Testis (tissue), 2 donors: ENCODE data around the gene CAMKMT.

ENCODE experiments used
- POLR2A ChIP-seq: fragments of 450-650 bp; IDR thresholded peaks from one replicate; pipeline ENCODE4 v1.6.1; 2017; ENCODE audit warnings: antibody characterized with exemption, mild to moderate bottlenecking, moderate library complexity
- TF ChIP-seq, protein P1 (sequence below), 3 experiments: fragments of 450-650 bp in 2 of 3; fragments of 200-600 bp in 1 of 3; sonication (generic) in 1 of 3; IDR thresholded peaks; one replicate each; pipeline ENCODE4 v1.5.1; 2016 to 2019; ENCODE audit warnings: antibody characterized with exemption in 3 of 3, mild to moderate bottlenecking in 2 of 3, moderate library complexity in 1 of 3

DNA sequence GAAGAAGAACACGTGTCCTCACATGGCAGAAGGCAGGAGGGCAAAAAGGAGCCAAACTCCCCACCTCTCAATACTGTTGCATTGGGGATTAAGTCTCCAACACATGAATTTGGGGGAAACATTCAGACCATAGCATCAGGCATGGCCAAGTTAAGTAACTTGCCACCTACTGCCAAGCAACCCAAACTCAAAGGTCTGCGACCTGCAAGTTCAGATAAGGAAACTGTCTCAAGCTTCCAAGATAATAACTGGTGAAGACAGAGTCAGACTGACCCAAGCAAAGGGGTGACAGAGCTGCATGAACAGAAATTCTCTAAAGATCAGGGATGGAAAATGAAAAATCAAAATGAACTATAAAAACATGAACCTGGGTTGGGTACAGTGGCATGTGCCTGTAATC lies 391.0 kb downstream of the CAMKMT start:
- TF ChIP-seq, protein P1, sequence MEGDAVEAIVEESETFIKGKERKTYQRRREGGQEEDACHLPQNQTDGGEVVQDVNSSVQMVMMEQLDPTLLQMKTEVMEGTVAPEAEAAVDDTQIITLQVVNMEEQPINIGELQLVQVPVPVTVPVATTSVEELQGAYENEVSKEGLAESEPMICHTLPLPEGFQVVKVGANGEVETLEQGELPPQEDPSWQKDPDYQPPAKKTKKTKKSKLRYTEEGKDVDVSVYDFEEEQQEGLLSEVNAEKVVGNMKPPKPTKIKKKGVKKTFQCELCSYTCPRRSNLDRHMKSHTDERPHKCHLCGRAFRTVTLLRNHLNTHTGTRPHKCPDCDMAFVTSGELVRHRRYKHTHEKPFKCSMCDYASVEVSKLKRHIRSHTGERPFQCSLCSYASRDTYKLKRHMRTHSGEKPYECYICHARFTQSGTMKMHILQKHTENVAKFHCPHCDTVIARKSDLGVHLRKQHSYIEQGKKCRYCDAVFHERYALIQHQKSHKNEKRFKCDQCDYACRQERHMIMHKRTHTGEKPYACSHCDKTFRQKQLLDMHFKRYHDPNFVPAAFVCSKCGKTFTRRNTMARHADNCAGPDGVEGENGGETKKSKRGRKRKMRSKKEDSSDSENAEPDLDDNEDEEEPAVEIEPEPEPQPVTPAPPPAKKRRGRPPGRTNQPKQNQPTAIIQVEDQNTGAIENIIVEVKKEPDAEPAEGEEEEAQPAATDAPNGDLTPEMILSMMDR (IDR thresholded peaks at IDR 0.05), result no peak
- TF ChIP-seq POLR2A, result no peak
